ENCODE data around the gene JUND. TPM values are rescaled to one million over a fixed set of nuclear protein-coding genes. Genes with fewer than 3 reads are reported as not detected.

JUND gene
- total RNA-seq, 1 experiment from 2014 or later: 103 TPM

GRCh38 chr19:18270326-18270725 is 11.1 kb downstream of the JUND start:
- no peak overlapping the region for H3K4me3 Mint-ChIP-seq
- Histone ChIP-seq H3K27ac (ENCODE audit: insufficient read length, low read depth, low read length) (no peak overlapping the region), H2AK5ac (ENCODE audit: insufficient read length, low read length) (no peak overlapping the region), H4K20me1 (ENCODE audit: control insufficient read depth, insufficient read depth, insufficient read length) (no peaks in the 10 kb centered on the region), H3K4me1 (ENCODE audit: insufficient read depth, low read length) (no peaks in the 10 kb centered on the region), H3K56ac (ENCODE audit: insufficient read length, low read depth, low read length) (no peak overlapping the region), H3K14ac (ENCODE audit: insufficient read depth, low read length) (no peak overlapping the region), H2BK20ac (ENCODE audit: low read depth, low read length, poor library complexity, severe bottlenecking) (no peak overlapping the region), H2BK120ac (ENCODE audit: low read depth, low read length, poor library complexity, severe bottlenecking) (no peak overlapping the region), H3K23me2 (ENCODE audit: insufficient read length, low read depth, low read length, poor library complexity, severe bottlenecking) (no peaks in the 10 kb centered on the region), H3T11ph (ENCODE audit: low read length) (no peak overlapping the region), H3K4ac (ENCODE audit: low read depth, low read length) (no peak overlapping the region), H2BK5ac (ENCODE audit: insufficient read length, low read length) (no peak overlapping the region), H3K79me1 (ENCODE audit: insufficient read depth, low read depth, low read length, poor library complexity, severe bottlenecking) (no peaks in the 10 kb centered on the region), H3K9me3 (ENCODE audit: control insufficient read depth, low read depth, low read length) (no peaks in the 10 kb centered on the region), H3K27me3 (ENCODE audit: insufficient read depth, low read length) (no peaks in the 10 kb centered on the region), H4K8ac (replicated peaks; ENCODE audit: insufficient read length, low read depth, low read length) (no peak overlapping the region), H4K5ac (ENCODE audit: insufficient read length, low read depth, low read length) (no peak overlapping the region), H4K91ac (ENCODE audit: insufficient read length, low read depth, low read length) (no peak overlapping the region), H3K9ac (ENCODE audit: extremely low read depth, insufficient read length, low read length) (no peak overlapping the region), H3K23ac (ENCODE audit: insufficient read length, low read depth, low read length) (no peak overlapping the region), H3K4me2 (ENCODE audit: insufficient read depth, insufficient read length, low read length) (no peak overlapping the region), H2AFZ (ENCODE audit: low read length) (no peak overlapping the region), H3K79me2 (ENCODE audit: insufficient read depth, low read length) (no peaks in the 10 kb centered on the region), H2BK15ac (ENCODE audit: low read depth, low read length) (no peak overlapping the region), H3K18ac (ENCODE audit: insufficient read length, low read depth, low read length) (no peak overlapping the region), H2BK12ac (ENCODE audit: insufficient read length, low read depth, low read length) (no peak overlapping the region)
- TF ChIP-seq, protein P1, sequence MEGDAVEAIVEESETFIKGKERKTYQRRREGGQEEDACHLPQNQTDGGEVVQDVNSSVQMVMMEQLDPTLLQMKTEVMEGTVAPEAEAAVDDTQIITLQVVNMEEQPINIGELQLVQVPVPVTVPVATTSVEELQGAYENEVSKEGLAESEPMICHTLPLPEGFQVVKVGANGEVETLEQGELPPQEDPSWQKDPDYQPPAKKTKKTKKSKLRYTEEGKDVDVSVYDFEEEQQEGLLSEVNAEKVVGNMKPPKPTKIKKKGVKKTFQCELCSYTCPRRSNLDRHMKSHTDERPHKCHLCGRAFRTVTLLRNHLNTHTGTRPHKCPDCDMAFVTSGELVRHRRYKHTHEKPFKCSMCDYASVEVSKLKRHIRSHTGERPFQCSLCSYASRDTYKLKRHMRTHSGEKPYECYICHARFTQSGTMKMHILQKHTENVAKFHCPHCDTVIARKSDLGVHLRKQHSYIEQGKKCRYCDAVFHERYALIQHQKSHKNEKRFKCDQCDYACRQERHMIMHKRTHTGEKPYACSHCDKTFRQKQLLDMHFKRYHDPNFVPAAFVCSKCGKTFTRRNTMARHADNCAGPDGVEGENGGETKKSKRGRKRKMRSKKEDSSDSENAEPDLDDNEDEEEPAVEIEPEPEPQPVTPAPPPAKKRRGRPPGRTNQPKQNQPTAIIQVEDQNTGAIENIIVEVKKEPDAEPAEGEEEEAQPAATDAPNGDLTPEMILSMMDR (conservative IDR thresholded peaks at IDR 0.05): no peak
- peaks cover 4% of the 10 kb centered on the region for H3K27me3 Mint-ChIP-seq (ENCODE audit: low read depth)
- H3K27ac Mint-ChIP-seq: no peak overlapping the region
- DNase-seq: no peak
- peaks cover 0 to 3% of the 10 kb centered on the region in 2 experiments; a peak in 1 of 5 replicates for H3K9me3 Mint-ChIP-seq
- peaks cover 6 to 7% of the 10 kb centered on the region in 2 experiments; a peak in 3 of 4 replicates for H3K4me1 Mint-ChIP-seq
- WGBS (ENCODE audit: extremely low coverage, insufficient read length, low lambda C conversion rate): no CpG with 5 or more reads among the region's 9 CpGs
- H3K36me3 Mint-ChIP-seq (ENCODE audit: insufficient read depth in 1 of 3, low read depth in 3 of 3): peaks cover 2 to 27% (median 7%) of the 10 kb centered on the region in 3 experiments; a peak in 5 of 7 replicates

All from H9 (cell line).